ENCODE measurements around the gene KCNMB3. TPM values are rescaled to one million over a fixed set of nuclear protein-coding genes. Genes with fewer than 3 reads are reported as not detected.

The KCNMB3 gene
- polyA plus RNA-seq, 3 donors: 0.14 to 2.2 TPM; not detected in 1

GRCh38 chr3:179299316-179299715 lies 48.4 kb upstream of the KCNMB3 start:
- H3K9ac ChIP-seq (ENCODE audit: insufficient read depth, low read length, poor library complexity, severe bottlenecking): no peak overlapping the region
- Mint-ChIP-seq H3K27ac (no peak overlapping the region), H3K4me1 (no peaks in the 10 kb centered on the region), H3K9me3 (peaks cover 0 to 9% (median 2%) of the 10 kb centered on the region in 7 donors), H3K27me3 (ENCODE audit: low read depth in 3 of 3) (peaks cover 0 to 1% (median 0%) of the 10 kb centered on the region in 3 donors), H3K4me3 (no peak overlapping the region), H3K36me3 (no peaks in the 10 kb centered on the region)
- no peaks in the 10 kb centered on the region for H3K36me3 ChIP-seq (replicated peaks in 1 of 2; ENCODE audit: control insufficient read depth in 1 of 2, insufficient read depth in 2 of 2, low read length in 2 of 2)
- H3K79me2 ChIP-seq (ENCODE audit: insufficient read depth, low read length): no peaks in the 10 kb centered on the region
- no peak for TF ChIP-seq CTCF (IDR thresholded peaks at IDR 0.05)
- no peaks in the 10 kb centered on the region for H3K27me3 ChIP-seq (ENCODE audit: control insufficient read depth in 2 of 2, insufficient read depth in 2 of 2, low read length in 2 of 2)
- H3K27ac ChIP-seq (ENCODE audit: low read depth in 1 of 2, low read length in 2 of 2): no peak overlapping the region
- DNase-seq: no peak
- no CpG with 5 or more reads among the region's 2 CpGs for WGBS (ENCODE audit: insufficient coverage)
- no peak overlapping the region for H2AFZ ChIP-seq (ENCODE audit: insufficient read depth, low read depth, low read length, poor library complexity, severe bottlenecking)
- H4K20me1 ChIP-seq (ENCODE audit: insufficient read depth, low read length): no peaks in the 10 kb centered on the region
- intact Hi-C loops (cut with micrococcal nuclease): no loop called here
- no peak overlapping the region for H3K4me2 ChIP-seq (replicated peaks; ENCODE audit: extremely low read depth, low read length, poor library complexity, severe bottlenecking)
- no peaks in the 10 kb centered on the region for H3K4me1 ChIP-seq (ENCODE audit: control insufficient read depth in 1 of 2, insufficient read depth in 2 of 2, low read length in 2 of 2)
- no peaks in the 10 kb centered on the region for H3K9me3 ChIP-seq (replicated peaks in 1 of 2; ENCODE audit: control insufficient read depth in 1 of 2, insufficient read depth in 1 of 2, low read length in 2 of 2)
- H3K4me3 ChIP-seq (replicated peaks in 1 of 3; ENCODE audit: low read depth in 2 of 3, low read length in 3 of 3): no peak overlapping the region

DNA sequence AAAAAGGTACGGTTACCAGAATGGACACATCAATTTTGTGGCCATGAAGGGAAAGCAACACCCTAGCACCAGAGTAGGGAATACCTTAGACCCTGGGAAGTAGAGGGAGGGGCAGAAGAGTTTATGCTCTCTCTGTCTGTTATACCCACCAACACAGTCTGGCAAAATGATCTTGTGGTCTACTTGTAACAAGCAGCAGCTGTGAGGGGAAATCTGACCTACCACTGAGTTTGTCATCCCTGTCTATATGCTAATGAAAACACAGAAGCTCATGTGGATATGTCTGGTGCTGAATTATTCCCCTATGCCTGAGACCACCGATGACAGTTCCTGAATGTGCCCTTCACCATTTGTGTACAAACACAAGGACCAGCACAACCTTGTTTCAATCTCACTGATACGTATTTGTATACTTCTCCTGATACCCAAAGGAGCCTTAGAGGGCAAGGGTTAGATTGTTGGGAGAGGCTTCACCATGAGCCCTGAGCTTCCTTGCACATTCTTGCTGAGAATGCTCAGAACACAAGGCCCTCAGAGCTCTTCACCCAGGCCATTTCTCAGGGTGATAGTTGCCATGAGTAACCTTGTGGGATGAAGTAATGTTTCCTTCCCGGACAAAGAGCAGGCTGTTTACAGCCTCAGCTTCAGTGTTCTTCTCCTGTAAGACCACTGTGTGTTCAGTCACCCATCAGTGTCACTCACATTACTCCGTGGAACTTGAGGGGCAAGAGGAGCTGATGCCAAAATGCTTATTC lies 47.2 kb upstream of the KCNMB3 start:
- Histone ChIP-seq H3K4me3 (replicated peaks in 1 of 3; ENCODE audit: low read depth in 2 of 3, low read length in 3 of 3) (no peak overlapping the region), H3K79me2 (ENCODE audit: insufficient read depth, low read length) (no peaks in the 10 kb centered on the region), H3K4me1 (ENCODE audit: control insufficient read depth in 1 of 2, insufficient read depth in 2 of 2, low read length in 2 of 2) (no peaks in the 10 kb centered on the region), H2AFZ (ENCODE audit: insufficient read depth, low read depth, low read length, poor library complexity, severe bottlenecking) (no peak overlapping the region), H3K9ac (ENCODE audit: insufficient read depth, low read length, poor library complexity, severe bottlenecking) (no peak overlapping the region), H4K20me1 (ENCODE audit: insufficient read depth, low read length) (no peaks in the 10 kb centered on the region), H3K9me3 (replicated peaks in 1 of 2; ENCODE audit: control insufficient read depth in 1 of 2, insufficient read depth in 1 of 2, low read length in 2 of 2) (no peaks in the 10 kb centered on the region), H3K27ac (ENCODE audit: low read depth in 1 of 2, low read length in 2 of 2) (no peak overlapping the region), H3K36me3 (replicated peaks in 1 of 2; ENCODE audit: control insufficient read depth in 1 of 2, insufficient read depth in 2 of 2, low read length in 2 of 2) (no peaks in the 10 kb centered on the region), H3K27me3 (ENCODE audit: control insufficient read depth in 2 of 2, insufficient read depth in 2 of 2, low read length in 2 of 2) (no peaks in the 10 kb centered on the region), H3K4me2 (replicated peaks; ENCODE audit: extremely low read depth, low read length, poor library complexity, severe bottlenecking) (no peak overlapping the region)
- TF ChIP-seq CTCF (IDR thresholded peaks at IDR 0.05): no peak
- WGBS (ENCODE audit: insufficient coverage): 100% methylated on average over 1 of the region's 5 CpGs
- Mint-ChIP-seq H3K36me3 (no peaks in the 10 kb centered on the region), H3K9me3 (peaks cover 0 to 9% (median 2%) of the 10 kb centered on the region in 7 donors), H3K27me3 (ENCODE audit: low read depth in 3 of 3) (no peaks in the 10 kb centered on the region), H3K4me3 (no peak overlapping the region), H3K27ac (no peak overlapping the region), H3K4me1 (no peaks in the 10 kb centered on the region)
- intact Hi-C loops (cut with micrococcal nuclease): no loop called here
- DNase-seq: no peak

Data from CD14-positive monocyte (primary cell).